ENCODE data around the gene MYO7B.

DNA sequence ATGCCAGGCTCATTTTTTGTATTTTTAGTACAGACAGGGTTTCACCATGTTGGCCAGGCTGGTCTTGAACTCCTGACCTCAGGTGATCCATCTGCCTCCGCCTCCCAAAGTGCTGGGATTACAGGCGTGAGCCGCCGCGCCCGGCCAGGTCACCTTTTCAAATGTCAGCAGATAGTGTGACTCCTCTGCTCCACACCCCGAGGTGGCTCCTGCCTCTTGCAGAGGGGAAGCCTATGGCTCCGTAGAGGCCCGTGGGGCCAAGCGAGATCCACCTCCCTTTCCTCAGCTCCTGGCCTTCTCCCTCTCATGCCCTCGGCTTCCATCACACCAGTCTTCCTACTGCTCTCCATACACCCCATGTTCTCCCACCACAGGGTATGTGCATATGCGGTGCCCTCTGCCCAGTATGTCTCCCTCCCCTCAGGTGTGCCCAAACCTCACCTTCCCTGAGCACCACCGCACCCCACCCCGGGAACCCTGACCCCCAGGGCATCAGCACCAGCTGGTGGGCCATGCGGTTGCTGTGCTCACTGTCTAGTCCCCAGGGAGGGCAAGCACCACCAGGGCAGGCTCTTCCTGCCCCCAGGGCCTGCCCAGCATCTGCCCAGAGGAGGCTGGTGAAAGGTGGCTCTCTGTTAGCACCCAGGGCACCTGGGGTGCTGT is 121.2 kb downstream of the MYO7B start:
- TF ChIP-seq EZH2phosphoT487 (IDR thresholded peaks at IDR 0.05; ENCODE audit: borderline replicate concordance, low read length): no peak
- TF ChIP-seq, protein P1, sequence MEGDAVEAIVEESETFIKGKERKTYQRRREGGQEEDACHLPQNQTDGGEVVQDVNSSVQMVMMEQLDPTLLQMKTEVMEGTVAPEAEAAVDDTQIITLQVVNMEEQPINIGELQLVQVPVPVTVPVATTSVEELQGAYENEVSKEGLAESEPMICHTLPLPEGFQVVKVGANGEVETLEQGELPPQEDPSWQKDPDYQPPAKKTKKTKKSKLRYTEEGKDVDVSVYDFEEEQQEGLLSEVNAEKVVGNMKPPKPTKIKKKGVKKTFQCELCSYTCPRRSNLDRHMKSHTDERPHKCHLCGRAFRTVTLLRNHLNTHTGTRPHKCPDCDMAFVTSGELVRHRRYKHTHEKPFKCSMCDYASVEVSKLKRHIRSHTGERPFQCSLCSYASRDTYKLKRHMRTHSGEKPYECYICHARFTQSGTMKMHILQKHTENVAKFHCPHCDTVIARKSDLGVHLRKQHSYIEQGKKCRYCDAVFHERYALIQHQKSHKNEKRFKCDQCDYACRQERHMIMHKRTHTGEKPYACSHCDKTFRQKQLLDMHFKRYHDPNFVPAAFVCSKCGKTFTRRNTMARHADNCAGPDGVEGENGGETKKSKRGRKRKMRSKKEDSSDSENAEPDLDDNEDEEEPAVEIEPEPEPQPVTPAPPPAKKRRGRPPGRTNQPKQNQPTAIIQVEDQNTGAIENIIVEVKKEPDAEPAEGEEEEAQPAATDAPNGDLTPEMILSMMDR (conservative IDR thresholded peaks at IDR 0.05; ENCODE audit: low read depth, low read length): no peak
- TF ChIP-seq EZH2 (IDR thresholded peaks at IDR 0.05; ENCODE audit: low read length, unreplicated experiment): no peak
